Esophagus squamous epithelium (tissue), 5 donors: ENCODE data around the gene ABLIM2. TPM values are rescaled to one million over a fixed set of nuclear protein-coding genes. Genes with fewer than 3 reads are reported as not detected.

Source experiments
- DNase-seq: peaks from one replicate; lab custom pipeline; 2025; lab: John Stamatoyannopoulos, UW
- H3K27ac ChIP-seq, 4 donors: fragments of 200-600 bp; sonication (generic); one replicate each; pipeline ENCODE4 v1.5.1; 2016 to 2019; ENCODE audit warnings: mild to moderate bottlenecking in 1 of 4
- H3K27me3 ChIP-seq, 4 donors: fragments of 200-600 bp; sonication (generic); 1 replicate in 3 of 4; 2 replicates in 1 of 4; pipeline versions ENCODE4 v1.5.1 to v1.6.0; 2017 to 2021; ENCODE audit warnings: antibody characterized with exemption in 1 of 4
- H3K36me3 ChIP-seq, 3 donors: fragments of 200-600 bp; sonication (generic); one replicate each; pipeline ENCODE4 v1.5.1; 2016 to 2019
- H3K4me1 ChIP-seq, 3 donors: fragments of 200-600 bp; sonication (generic); one replicate each; pipeline ENCODE4 v1.5.1; 2017 to 2019
- H3K4me3 ChIP-seq, 4 donors: fragments of 200-600 bp; sonication (generic); 1 replicate in 3 of 4; 2 replicates in 1 of 4; pipeline ENCODE4 v1.5.1; 2016 to 2019; ENCODE audit warnings: mild to moderate bottlenecking in 2 of 4, moderate library complexity in 1 of 4
- H3K9me3 ChIP-seq, 3 donors: fragments of 200-600 bp; sonication (generic); one replicate each; pipeline ENCODE4 v1.5.1; 2016 to 2019
- CTCF ChIP-seq, 6 experiments: fragments of 450-650 bp in 4 of 6; fragments of 200-600 bp in 2 of 6; sonication (generic) in 2 of 6; IDR thresholded peaks; one replicate each; pipeline ENCODE4 v1.5.1; 2016 to 2019; ENCODE audit warnings: antibody characterized with exemption in 6 of 6, mild to moderate bottlenecking in 4 of 6, moderate library complexity in 4 of 6
- POLR2A ChIP-seq, 4 donors: fragments of 450-650 bp; IDR thresholded peaks; one replicate each; pipeline ENCODE4 v1.6.1; 2017; ENCODE audit warnings: antibody characterized with exemption in 4 of 4, mild to moderate bottlenecking in 4 of 4, moderate library complexity in 3 of 4
- WGBS, 2 donors: methylation state at CpG; one replicate each; pipeline ENCODE4 v1.1.5; 2018; 5-methylcytosine and 5-hydroxymethylcytosine counted together
- intact Hi-C: fragments of 100-400 bp; cut with DNase I; formaldehyde crosslinking; loops from one replicate; pipeline ENCODE4 v1.15.0; 2022
- total RNA-seq, 4 donors: library from RNA; depleted of rRNA; stranded (reverse); fragments of >200 nt; gene quantifications; one replicate each; pipeline ENCODE4 v1.1.0, GENCODE V29; 2016
- donor health status: DM: yes; HTN: yes; CAD: no.

The ABLIM2 gene
- total RNA-seq, 4 donors from 2014 or later, result 13.5 to 26.7 (median 15.7) TPM

GRCh38 chr4:8120501-8120900 is 38.1 kb downstream of the ABLIM2 start:
- H3K4me1 ChIP-seq, result peaks cover 0 to 11% (median 0%) of the 10 kb centered on the region in 3 donors
- no peak overlapping the region for H3K4me3 ChIP-seq
- intact Hi-C loops, result no loop called here
- H3K27me3 ChIP-seq, result no peaks in the 10 kb centered on the region
- TF ChIP-seq POLR2A (IDR thresholded peaks at IDR 0.05), result no peak
- no peak for TF ChIP-seq CTCF (IDR thresholded peaks at IDR 0.05)
- no peak for DNase-seq
- no peaks in the 10 kb centered on the region for H3K9me3 ChIP-seq
- no peak overlapping the region for H3K27ac ChIP-seq
- WGBS, 2 donors, result 79 to 100% methylated on average over 4 to 6 of the region's 12 CpGs
- no peaks in the 10 kb centered on the region for H3K36me3 ChIP-seq

- intact Hi-C loops, result no loop called here
- H3K4me3 ChIP-seq, result no peak overlapping the region
These were observed 38.7 kb downstream of the ABLIM2 start for GRCh38 chr4:8119877-8120276.

GRCh38 chr4:8118531-8118930 is 40.1 kb downstream of the ABLIM2 start:
- H3K4me3 ChIP-seq, result no peak overlapping the region
- WGBS, 2 donors, result 84 to 92% methylated on average over 5 of the region's 6 CpGs
- intact Hi-C loops, result no loop called here
- TF ChIP-seq CTCF (IDR thresholded peaks at IDR 0.05) (no peak), POLR2A (IDR thresholded peaks at IDR 0.05) (no peak)
- no peaks in the 10 kb centered on the region for H3K36me3 ChIP-seq
- H3K27ac ChIP-seq, result no peak overlapping the region
- no peak for DNase-seq
- no peaks in the 10 kb centered on the region for H3K27me3 ChIP-seq
- H3K9me3 ChIP-seq, result no peaks in the 10 kb centered on the region
- H3K4me1 ChIP-seq, result peaks cover 0 to 26% (median 6%) of the 10 kb centered on the region in 3 donors

More at GRCh38 chr4:8119877-8120276, 38.7 kb downstream of the ABLIM2 start:
- H3K27ac ChIP-seq, result no peak overlapping the region
- peaks cover 0 to 12% (median 0%) of the 10 kb centered on the region in 3 donors for H3K4me1 ChIP-seq
- no peak for DNase-seq
- no peaks in the 10 kb centered on the region for H3K9me3 ChIP-seq
- TF ChIP-seq POLR2A (IDR thresholded peaks at IDR 0.05) (no peak), CTCF (IDR thresholded peaks at IDR 0.05) (no peak)
- H3K36me3 ChIP-seq, result no peaks in the 10 kb centered on the region
- no peaks in the 10 kb centered on the region for H3K27me3 ChIP-seq
- WGBS, 2 donors, result 84 to 98% methylated on average over 5 to 7 of the region's 18 CpGs

GRCh38 chr4:8118035-8118434 is 40.6 kb downstream of the ABLIM2 start:
- H3K4me1 ChIP-seq, result peaks cover 0 to 31% (median 6%) of the 10 kb centered on the region in 3 donors
- intact Hi-C loops, result no loop called here
- TF ChIP-seq CTCF (IDR thresholded peaks at IDR 0.05), result no peak
- TF ChIP-seq POLR2A (IDR thresholded peaks at IDR 0.05), result no peak
- no peak for DNase-seq
- H3K27me3 ChIP-seq, result no peaks in the 10 kb centered on the region
- 79% methylated on average over 2 of the region's 6 CpGs; no CpG with 5 or more reads in 1 of the 2 donors for WGBS, 2 donors
- H3K27ac ChIP-seq, result no peak overlapping the region
- no peak overlapping the region for H3K4me3 ChIP-seq
- H3K36me3 ChIP-seq, result no peaks in the 10 kb centered on the region
- no peaks in the 10 kb centered on the region for H3K9me3 ChIP-seq

DNA sequence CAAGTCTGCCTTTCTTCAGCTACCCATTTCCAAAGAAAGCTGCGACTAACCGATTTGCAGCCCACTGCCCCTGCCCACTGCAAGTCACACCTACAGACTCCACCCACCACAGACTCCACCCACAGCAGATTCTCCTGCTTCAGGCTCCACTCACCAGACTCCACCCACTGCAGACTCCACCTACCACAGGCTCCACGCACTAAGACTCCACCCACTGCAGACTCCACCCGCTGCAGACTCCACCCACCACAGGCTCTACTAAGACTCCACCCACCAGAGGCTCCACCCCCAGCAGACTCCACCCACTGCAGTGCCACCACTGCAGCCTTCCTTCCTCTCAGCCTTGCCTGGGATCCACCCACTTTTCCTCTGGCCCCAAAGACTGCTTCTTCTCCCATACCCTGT is 41.3 kb downstream of the ABLIM2 start:
- WGBS, 2 donors, result 53 to 69% methylated on average over 4 of the region's 4 CpGs
- H3K36me3 ChIP-seq, result no peaks in the 10 kb centered on the region
- no peak overlapping the region for H3K27ac ChIP-seq
- H3K4me3 ChIP-seq, result no peak overlapping the region
- no peak for TF ChIP-seq POLR2A (IDR thresholded peaks at IDR 0.05)
- no peak for TF ChIP-seq CTCF (IDR thresholded peaks at IDR 0.05)
- DNase-seq, result no peak
- peaks cover 0 to 33% (median 6%) of the 10 kb centered on the region in 3 donors for H3K4me1 ChIP-seq
- intact Hi-C loops, result no loop called here
- no peaks in the 10 kb centered on the region for H3K27me3 ChIP-seq
- H3K9me3 ChIP-seq, result no peaks in the 10 kb centered on the region
